COLO829 (cell line): ENCODE data around the gene PSPH.
"Not testable (repeated sequence)": the region's sequence is repeated elsewhere in the genome, so short reads cannot be mapped to it uniquely, and the experiment has no call there.

Experiments
- DNase-seq: peaks from one replicate; pipeline ENCODE4 v3.0.0; 2012; ENCODE audit warnings: low spot score

PSPH gene

DNA sequence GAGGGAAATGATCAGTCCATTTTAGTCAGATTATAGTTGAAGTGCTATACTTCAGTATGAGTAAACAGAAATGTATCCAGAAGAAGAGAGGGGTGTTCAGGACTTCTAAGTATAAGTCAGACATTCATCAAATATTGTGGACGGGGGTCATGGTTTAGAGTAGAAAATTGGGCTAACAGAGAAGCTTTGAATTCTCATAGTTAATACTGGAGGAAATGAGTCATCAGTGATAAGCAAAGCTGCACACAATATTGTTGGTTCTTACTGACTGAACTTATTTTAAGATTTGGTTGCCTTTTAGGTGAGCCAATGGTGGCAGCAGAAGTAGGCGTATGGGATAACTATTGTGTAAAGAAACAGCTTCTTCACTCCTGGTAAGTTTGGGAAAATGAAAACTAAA, 11.1 kb upstream of the PSPH start:
- DNase-seq = peak; percentile 88

DNA sequence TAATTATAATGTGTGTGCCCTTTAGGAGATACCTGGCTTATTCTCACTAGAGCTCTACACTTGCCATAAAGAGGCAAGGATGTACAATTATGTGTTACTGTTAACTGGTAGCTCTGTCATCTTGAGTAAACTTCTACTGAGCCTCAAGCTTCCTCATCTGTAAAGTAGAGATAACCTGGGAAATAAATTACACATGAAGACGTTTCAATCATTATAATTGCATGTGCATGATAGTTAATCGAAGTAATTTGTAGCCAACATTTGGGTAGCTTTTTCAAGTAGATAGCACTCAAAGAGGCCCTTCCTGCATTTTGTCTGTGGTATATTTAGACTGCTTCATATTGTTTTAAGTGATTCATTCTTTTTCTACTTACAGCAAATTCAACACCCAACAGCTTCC, 2.7 kb upstream of the PSPH start:
- no peak for DNase-seq

DNA sequence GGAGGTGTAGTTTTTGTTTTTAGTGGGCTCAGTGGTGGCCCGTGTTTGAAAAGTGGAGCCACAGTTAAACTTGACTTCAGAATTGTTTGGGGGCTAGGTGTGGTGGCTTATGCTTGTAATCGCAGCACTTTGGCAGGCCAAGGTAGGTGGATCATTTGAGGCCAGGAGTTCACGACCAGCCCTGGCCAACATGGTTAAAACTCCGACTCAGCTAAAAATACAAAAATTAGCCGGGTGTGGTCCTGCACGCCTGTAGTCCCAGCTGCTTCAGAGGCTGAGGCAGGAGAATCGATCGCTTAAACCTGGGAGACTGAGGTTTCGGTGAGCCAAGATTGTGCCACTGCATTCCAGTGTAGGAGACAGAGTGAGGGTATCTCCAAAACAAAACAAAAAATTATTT, 2.1 kb upstream of the PSPH start:
- DNase-seq = no peak

DNA sequence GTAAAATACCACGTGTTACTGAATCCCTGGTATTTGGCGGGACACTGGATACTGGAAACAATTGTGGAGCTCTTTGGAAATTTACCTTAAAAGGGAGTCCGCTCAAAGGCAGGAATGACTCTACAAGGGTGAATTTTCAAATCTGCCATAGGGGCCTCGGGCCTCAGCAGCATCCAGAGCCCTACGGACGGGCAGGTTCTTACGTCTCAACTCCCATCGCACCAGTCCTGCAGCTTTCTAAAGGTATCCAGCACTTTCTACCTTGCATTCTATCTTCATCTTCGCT, 248 bp downstream of the PSPH start:
- DNase-seq = no peak

DNA sequence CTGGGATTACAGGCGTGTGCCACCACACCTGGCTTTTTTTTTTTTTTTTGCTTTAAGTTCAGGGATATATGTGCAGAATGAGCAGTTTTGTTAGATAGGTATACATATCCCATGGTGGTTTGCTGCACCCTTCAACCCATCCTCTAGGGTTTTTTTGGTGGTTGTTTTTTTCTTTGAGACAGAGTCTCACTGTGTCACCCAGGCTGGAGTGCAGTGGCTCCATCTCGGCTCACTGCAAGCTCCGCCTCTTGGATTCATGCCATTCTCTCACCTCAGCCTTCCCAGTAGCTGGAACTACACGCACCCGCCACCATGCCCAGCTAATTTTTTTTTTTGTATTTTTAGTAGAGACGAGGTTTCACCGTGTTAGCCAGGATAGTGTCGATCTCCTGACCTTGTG, 2.5 kb downstream of the PSPH start:
- not testable (repeated sequence) for DNase-seq

DNA sequence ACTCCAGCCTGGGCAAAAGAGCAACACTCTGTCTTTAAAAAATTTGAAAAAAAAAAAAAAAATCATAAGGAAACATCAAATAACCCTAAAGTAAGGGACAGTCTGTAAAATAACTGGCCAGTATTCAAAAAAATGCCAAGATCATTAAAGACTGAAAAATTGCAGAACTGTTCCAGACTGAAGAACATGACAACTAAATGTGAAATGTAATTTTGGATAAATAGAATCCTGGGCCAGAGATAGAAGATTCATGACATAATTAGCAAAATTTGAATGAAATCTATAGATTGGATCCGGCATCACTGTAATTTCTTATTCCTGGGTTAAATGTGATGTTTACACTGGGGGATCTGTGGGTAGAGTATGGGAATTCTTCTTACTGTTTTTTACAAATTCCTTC, 3.0 kb downstream of the PSPH start:
- DNase-seq = no peak

DNA sequence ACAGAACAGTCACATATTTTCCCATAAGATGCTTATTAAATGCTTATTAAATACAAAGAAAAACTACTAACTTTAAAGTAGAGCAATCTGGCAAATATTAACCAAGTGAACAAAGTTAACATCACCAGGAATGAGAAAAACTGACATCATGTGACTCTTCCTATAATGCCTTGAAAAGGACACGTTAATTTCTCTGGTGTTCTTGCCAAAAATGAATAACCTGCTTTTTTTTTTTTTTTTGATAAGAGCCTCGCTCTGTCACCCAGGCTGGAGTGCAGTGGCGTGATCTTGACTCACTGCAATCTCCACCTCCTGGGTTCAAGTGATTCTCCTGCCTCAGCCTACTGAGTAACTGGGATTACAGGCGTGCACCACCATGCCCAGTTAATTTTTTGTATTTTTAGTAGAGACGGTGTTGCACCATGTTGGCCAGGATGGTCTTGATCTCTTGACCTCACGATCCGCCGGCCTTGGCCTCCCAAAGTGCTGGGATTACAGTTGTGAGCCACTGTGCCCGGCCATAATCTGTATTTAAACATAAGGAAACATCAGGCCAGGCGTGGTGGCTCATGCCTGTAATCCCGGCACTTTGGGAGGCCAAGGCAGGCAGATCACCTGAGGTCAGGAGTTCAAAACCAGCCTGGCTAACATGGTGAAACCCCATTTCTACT, 3.7 kb downstream of the PSPH start:
- DNase-seq = not testable (repeated sequence)

DNA sequence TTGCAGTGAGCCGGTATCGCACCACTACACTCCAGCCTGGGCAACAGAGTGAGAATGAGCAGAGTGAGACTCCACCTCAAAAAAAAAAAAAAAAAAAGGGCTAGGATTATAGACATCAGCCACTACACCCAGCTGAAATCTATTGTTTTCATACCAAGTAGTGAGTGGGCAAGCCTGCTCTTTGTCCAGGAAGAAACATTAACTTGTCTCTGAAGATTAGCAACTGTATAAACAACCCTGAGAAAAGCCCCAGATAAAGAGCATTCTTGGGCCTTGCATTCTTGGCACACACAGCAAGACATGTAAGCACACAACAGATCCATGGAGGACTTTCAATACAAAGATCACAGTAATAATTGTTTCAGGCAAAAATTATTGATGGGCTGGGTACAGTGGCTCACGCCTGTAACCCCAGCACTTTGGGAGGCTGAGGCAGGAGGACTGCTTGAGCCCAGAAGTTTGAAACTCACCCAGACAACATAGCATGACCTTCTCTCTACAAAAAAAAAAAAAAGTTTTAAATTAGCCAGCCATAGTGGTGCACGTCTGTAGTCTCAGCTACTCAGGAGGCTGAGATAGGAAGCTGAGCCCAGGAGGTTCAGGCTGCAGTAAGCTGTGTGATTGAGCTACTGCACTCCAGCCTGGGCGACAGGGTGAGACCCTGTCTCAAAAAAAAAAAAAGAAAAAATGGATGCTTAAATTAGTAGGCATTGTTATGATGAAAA, 4.4 kb downstream of the PSPH start:
- no peak for DNase-seq

DNA sequence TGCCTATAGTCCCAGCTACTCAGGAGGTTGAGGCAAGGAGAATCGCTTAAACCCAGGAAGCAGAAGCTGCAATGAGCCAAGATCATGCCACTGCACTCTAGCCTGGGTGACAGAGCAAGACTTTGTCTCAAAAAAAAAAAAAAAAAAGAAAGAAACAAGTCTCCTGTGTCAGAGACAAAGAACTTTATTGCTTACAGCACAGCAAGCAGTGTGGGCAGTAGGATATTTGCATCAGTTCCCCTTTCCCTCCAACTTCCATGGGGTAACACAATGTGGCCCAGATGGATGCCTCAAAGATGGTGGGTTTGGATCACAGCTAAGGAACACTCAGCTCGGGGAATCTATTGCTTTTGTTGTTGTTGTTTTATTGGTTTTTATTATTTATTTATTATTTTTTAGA, 5.5 kb downstream of the PSPH start:
- DNase-seq = not testable (repeated sequence)

DNA sequence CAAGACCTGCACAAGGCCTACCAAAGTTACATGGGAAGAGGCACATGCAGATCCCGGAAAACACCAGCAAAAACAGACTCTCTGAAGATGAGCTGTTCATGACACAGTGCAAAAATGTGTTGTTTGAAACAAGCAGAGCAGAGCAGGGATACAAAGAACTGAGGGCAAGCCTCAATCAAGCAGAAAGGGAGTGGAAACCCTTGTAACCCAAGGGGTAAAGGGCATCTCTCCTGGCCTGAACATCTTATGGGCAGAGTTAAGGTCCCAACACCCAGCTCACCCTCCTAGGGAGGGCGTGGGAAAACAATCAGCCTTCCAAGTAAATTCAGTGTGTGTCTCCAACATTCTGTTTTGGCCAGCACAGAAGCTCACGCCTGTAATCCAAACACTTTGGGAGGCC, 10.5 kb downstream of the PSPH start:
- DNase-seq = no peak

DNA sequence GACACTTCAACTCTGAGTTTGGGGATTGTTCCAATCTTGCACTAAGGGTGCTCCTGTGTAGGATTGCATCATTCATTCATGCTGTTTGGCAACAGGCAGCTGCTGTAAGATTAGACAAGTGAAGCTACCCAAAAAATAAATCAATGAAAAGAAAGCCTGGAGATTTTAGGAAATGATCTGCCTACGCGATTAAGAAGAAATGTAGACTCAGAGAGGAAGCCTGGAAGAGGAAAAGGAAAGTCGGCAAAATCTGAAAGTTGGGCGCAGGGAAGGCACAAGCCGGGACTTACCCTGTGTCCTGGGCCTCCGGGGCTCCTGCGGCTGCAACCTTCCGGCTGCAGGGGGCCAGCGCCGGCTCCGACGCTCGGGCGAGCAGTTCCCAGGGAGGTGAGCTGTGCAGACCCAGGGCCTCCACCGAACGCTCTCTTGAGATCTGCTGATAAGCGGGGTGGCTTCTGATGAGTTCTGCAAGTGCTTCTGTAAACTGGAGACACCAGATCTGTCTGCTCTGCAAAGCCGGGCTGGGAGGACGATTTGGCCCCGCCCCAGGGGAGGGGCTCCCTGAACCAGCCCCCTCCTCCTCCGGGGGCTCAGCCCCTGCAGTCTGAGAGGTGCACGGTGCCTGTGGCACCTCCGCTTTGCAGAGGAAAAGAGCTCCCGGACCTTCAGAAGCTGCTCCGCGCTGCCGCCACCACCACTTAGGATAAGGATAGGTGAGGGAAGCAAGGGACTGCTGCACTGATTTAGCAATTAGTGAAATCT, 17.4 kb downstream of the PSPH start:
- peak; percentile 65 for DNase-seq

DNA sequence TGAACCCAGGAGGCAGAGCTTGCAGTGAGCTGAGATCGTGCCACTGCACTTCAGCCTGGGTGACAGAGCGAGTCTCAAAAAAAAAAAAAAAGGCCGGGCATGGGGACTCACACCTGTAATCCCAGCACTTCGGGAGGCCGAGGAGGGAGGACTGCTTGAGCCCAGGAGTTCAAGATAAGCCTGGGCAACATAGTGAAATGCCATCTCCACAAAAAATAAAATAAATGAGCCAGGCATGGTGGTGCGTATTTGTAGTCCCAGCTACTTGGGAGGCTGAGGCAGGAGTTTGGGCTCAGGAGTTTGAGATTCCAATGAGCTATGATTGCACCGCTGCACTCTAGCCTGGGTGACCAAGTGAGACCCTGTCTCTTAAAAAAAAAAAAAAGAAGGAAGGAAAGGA, 18.7 kb downstream of the PSPH start:
- DNase-seq = not testable (repeated sequence)

DNA sequence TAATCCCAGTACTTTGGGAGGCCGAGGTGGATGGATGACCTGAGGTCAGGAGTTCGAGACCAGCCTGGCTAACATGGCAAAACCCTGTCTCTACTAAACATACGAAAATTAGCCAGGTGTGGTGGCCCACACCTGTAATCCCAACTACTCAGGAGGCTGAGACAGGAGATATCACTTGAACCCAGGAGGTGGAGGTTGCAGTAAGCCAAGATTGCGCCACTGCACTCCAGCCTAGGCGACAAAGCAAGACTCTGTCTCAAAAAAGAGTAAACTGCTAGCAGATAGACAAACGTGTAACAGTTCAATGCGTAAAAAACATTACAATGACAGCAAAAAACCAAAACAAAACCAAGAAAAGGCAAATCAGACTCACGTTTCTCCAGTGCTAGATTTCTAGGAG, 19.7 kb downstream of the PSPH start:
- DNase-seq = not testable (repeated sequence)

DNA sequence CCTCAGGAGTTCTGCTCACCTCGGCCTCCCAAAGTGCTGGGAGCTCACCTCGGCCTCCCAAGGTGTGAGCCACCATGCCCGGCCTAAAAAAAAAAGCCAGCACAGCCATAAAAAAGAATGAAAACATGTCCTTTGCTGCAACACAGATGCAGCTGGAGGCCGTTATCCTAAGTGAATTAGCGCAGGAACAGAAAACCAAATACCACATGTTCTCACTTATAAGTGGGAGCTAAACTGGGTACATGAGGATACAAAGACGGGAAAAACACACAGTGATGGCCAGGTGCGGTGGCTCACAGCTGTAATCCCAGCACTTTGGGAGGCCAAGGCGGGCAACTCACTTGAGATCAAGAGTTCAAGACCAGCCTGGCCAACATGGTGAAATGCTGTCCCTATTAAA, 20.9 kb downstream of the PSPH start:
- no peak for DNase-seq

DNA sequence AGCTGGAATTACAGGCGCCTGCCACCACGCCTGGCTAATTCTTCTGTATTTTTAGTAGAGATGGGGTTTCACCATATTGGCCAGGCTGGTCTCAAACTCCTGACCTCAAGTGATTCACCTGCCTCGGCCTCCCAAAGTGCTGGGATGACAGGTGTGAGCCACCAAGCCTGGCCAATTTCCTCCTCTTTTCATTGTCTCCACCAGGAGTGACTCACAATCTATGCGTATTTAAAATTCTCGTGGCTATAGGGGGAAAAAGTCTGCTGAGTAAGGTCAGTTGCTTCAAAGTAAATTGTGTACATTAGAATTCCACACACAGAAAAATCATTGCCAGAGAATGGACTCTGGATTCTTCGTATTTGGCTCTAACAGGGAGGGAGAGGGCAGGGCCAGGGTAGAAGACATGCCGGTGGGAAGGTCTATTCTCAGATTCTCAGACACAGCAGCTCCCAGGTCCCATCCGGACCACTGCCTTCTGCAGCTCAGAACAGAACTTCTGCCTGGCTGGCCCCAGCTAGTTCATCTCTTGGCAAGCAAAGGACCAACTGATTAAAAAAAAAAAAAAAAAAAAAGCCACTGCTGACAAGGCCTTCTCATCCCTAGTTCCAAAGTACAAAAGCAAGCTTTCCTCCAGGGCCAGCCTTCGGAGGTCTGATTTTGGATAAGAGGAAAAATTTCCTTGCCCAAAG, 22.2 kb downstream of the PSPH start:
- DNase-seq = no peak

DNA sequence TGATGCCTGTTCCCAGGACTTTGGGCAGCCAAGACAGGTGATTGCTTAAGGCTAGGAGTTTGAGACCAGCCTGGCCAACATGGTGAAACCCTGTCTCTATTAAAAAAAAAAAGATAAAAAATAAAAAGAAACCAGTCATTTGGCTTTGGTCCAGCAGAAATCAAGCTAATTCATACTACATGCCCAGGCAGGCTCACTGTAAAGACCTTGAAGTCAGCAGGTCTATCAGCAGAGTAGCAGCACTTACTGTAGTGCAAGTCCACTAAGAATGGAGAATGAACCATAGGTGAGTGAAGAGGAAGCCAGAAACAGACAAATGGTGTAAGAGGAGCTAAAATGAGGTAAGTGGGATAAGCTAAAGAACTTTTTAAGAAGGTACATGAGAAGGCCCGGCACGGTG, 24.7 kb downstream of the PSPH start:
- DNase-seq = no peak

DNA sequence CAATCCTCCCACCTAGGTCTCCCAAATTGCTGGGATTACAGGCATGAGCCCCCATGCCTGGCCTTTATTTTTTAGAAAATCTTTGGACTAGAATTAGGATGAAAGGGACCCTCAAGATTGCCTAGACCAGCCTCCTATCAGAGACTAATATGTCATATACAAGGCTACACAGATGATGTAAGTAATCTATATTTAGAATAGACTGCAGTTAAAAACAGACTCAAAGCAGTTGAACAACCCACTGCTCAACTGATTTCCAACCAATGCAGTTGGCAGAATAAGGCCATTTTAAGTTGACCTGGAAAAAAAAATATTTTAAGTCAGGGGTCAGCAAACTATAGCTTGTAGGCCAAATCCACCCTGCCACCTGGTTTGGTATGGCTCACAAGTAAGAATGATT, 27.7 kb downstream of the PSPH start:
- no peak for DNase-seq

DNA sequence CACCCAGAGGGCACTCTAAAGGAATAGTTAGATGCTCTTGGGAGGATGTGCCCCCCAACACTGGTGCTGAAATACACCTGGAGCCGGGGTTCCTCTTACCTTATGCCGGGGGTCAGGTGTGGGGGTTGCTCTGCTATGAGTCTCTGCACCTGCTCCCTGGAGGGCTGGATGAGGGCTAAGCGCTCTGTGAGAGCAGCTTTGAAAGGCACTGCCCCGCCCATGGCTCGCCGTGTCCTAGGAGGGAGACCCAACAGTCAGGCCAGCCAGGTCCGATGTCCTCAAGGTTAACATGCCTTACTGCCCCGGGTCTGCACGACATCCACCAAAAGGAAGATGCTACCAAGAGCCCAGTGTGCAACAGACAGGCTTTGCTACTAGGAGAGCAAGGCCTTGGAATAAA, 31.7 kb downstream of the PSPH start:
- DNase-seq = no peak

DNA sequence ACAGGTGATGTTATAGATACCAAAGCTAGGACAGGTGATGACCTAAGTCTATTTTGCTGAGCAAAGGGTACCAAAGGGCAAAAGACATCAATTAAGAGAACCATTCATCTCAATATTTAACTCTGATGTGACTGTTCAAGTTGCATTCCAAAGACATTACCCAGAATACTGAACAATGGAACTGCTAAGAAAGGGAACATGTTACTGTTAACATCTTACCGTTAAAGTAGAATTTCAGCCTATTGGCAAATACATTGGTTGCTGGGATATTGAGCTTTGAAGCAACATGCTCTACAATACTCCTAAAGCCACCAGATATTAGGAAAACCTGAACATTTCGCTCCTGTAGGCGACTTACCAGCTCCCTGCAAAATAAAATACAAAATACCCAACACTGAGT, 34.2 kb downstream of the PSPH start:
- not testable (repeated sequence) for DNase-seq

DNA sequence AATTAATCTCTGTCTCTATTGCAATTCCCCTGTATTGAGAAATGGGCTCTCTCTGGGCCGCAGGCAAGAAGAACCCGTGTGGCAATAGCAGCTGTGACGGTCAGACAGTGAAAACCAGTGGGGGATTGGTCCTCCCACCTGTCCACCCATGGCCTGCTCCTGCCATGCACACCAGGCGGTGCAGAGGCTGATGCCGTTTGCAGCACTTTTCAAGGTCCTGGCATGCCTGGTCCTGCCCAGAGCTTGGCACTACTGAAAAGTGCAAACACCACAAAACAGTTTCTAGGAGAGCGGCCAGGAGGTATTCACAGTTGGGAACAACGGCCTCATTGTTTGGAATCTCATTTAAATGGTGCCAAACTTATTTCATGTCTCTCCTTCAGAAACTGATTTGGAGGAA, 41.5 kb downstream of the PSPH start:
- DNase-seq = no peak

DNA sequence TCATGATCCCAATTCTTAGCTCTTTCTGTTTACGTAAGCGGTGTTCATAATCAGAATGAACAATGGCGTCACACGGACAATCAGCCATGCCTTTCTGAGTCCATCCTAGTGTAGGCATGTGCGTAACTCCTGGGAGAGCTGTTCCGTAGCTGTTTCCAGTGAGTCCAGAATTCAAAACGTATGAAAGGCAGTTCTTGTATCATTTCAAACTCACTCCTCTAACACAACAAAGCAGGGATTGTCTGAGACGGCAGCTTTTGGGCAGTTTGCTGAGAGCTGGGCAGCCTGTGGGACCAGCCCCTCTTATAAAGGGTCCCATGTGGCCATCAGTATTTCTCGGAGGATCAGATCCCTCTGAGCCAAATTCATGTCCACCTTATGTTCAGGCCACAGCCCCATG, 43.4 kb downstream of the PSPH start:
- DNase-seq = peak; percentile 90

DNA sequence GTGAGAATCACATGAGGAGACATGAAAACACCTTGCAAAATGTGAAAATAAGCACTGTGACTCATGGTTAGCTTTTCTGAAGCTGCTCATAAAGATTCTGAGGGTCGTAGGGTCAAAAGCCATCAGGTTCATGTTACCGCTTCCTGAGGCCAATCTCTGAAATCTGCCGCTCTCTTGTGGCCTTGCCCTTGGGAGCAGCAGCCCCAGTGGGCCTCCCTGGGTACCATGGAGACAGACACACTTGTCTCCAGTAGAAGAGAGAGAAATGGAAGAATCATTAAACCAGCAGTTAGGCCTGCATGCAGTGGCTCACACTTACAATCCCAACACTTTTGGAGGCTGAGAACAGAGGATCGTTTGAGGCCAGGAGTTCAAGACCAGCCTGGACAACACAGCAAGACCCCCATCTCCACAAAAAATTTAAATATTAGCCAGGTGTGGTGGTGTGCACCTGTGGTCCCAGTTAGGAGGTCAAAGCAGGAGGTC, 44.0 kb downstream of the PSPH start:
- DNase-seq = no peak

DNA sequence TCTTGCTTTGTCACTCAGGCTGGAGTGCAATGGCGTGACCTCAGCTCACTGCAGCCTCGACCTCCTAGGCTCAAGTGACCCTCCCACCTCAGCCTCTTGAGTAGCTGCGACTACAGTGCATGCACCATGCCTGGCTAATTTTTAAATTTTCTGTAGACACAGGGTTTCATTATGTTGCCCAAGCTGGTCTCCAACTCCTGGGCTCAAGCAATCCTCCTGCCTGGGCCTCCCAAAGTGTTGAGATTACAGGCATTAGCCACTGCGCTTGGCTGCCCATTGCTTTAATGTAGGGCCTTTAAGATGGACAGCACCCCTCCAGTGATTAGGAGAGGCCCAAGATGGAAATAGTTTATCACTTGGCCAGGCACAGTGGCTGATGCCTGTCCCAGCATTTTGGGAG, 47.5 kb downstream of the PSPH start:
- DNase-seq = no peak
